Measurements from ENCODE around the gene FSIP1. TPM values are rescaled to one million over a fixed set of nuclear protein-coding genes. Genes with fewer than 3 reads are reported as not detected.

The FSIP1 gene
- total RNA-seq, 4 donors from 2014 or later: 0.17 TPM; not detected in 3

GRCh38 chr15:39792025-39792843, 9.6 kb upstream of the FSIP1 start:
- DNase-seq (ENCODE audit: low spot score in 2 of 2): no peak
- TF ChIP-seq CTCF (IDR thresholded peaks at IDR 0.05) (no peak), POLR2A (IDR thresholded peaks at IDR 0.05) (no peak)

GRCh38 chr15:39789736-39790135, 7.1 kb upstream of the FSIP1 start:
- intact Hi-C loops (cut with DNase I; ENCODE audit: low total_unique reads): no loop called here
- 67 to 68% methylated on average over 4 of the region's 4 CpGs for WGBS, 2 donors
- TF ChIP-seq POLR2A (IDR thresholded peaks at IDR 0.05) (no peak), CTCF (IDR thresholded peaks at IDR 0.05) (no peak)
- no peak overlapping the region for H3K4me3 ChIP-seq (ENCODE audit: low read depth, poor library complexity, severe bottlenecking)
- DNase-seq (ENCODE audit: low spot score in 2 of 2): no peak

More at GRCh38 chr15:39792025-39792843, 9.6 kb upstream of the FSIP1 start:
- H3K4me3 ChIP-seq (ENCODE audit: low read depth, poor library complexity, severe bottlenecking): no peak overlapping the region
- 78 to 79% methylated on average over 5 of the region's 5 CpGs for WGBS, 2 donors
- intact Hi-C loops (cut with DNase I; ENCODE audit: low total_unique reads): no loop called here

GRCh38 chr15:39788800-39789565, 6.3 kb upstream of the FSIP1 start:
- TF ChIP-seq POLR2A (IDR thresholded peaks at IDR 0.05) (no peak), CTCF (IDR thresholded peaks at IDR 0.05) (no peak)
- 76 to 83% methylated on average over 3 of the region's 3 CpGs for WGBS, 2 donors
- DNase-seq (ENCODE audit: low spot score in 2 of 2): no peak
- intact Hi-C loops (cut with DNase I; ENCODE audit: low total_unique reads): no loop called here
- H3K4me3 ChIP-seq (ENCODE audit: low read depth, poor library complexity, severe bottlenecking): no peak overlapping the region

- no peak for TF ChIP-seq CTCF (IDR thresholded peaks at IDR 0.05)
- no peak for TF ChIP-seq POLR2A (IDR thresholded peaks at IDR 0.05)
- no peak overlapping the region for H3K4me3 ChIP-seq (ENCODE audit: low read depth, poor library complexity, severe bottlenecking)
- no peak for DNase-seq (ENCODE audit: low spot score in 2 of 2)
- WGBS, 2 donors: 54 to 55% methylated on average over 4 of the region's 4 CpGs
- intact Hi-C loops (cut with DNase I; ENCODE audit: low total_unique reads): no loop called here
Observed at GRCh38 chr15:39788108-39788507, 5.5 kb upstream of the FSIP1 start.

- intact Hi-C loops (cut with DNase I; ENCODE audit: low total_unique reads): no loop called here
- no peak overlapping the region for H3K4me3 ChIP-seq (ENCODE audit: low read depth, poor library complexity, severe bottlenecking)
- WGBS, 2 donors: 29 to 38% methylated on average over 1 of the region's 1 CpG
- DNase-seq (ENCODE audit: low spot score in 2 of 2): no peak
- TF ChIP-seq CTCF (IDR thresholded peaks at IDR 0.05): no peak
- TF ChIP-seq POLR2A (IDR thresholded peaks at IDR 0.05): no peak
Observed at GRCh38 chr15:39787479-39787878, 4.8 kb upstream of the FSIP1 start.

Data from lower leg skin (tissue), 4 donors.